Fibroblast of mammary gland (primary cell): Measurements from ENCODE around the gene UBN2.

Experiments used
- DNase-seq: peaks from one replicate; pipeline ENCODE4 v3.0.0-alpha.2; 2010; ENCODE audit warnings: low read depth
- H3K4me3 ChIP-seq: 2 replicates; pipeline ENCODE4 v1.5.1; 2011; ENCODE audit warnings: low read depth, mild to moderate bottlenecking, low read length, moderate library complexity; ENCODE audit not compliant: control insufficient read depth
- TF ChIP-seq, protein P1 (sequence below): conservative IDR thresholded peaks from 2 replicates; pipeline ENCODE4 v1.5.1; 2011; ENCODE audit warnings: low read depth, low read length, inconsistent platforms; ENCODE audit not compliant: control insufficient read depth, insufficient read depth

UBN2 gene

DNA sequence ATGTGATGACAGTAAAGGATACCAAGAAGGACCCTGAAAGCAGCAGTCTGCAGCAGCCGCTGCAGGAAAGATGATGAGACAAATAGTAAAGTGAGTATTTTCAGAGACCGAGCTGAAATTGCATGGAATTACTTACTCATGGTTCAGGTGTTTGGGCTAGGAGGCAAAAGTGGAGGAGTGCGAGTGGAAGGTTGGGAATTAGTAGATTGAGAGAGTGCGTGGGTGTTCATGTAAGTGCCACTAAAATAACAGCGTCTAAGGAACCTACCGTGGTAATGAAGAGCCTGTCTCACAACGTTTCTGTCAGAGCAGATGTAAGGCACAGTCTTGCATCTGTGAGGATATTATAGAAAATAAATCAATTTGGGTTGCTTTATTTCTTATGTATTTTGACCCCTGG, 61.8 kb downstream of the UBN2 start:
- no peak for DNase-seq
- TF ChIP-seq, protein P1, sequence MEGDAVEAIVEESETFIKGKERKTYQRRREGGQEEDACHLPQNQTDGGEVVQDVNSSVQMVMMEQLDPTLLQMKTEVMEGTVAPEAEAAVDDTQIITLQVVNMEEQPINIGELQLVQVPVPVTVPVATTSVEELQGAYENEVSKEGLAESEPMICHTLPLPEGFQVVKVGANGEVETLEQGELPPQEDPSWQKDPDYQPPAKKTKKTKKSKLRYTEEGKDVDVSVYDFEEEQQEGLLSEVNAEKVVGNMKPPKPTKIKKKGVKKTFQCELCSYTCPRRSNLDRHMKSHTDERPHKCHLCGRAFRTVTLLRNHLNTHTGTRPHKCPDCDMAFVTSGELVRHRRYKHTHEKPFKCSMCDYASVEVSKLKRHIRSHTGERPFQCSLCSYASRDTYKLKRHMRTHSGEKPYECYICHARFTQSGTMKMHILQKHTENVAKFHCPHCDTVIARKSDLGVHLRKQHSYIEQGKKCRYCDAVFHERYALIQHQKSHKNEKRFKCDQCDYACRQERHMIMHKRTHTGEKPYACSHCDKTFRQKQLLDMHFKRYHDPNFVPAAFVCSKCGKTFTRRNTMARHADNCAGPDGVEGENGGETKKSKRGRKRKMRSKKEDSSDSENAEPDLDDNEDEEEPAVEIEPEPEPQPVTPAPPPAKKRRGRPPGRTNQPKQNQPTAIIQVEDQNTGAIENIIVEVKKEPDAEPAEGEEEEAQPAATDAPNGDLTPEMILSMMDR, result no peak
- no peak overlapping the region for H3K4me3 ChIP-seq

DNA sequence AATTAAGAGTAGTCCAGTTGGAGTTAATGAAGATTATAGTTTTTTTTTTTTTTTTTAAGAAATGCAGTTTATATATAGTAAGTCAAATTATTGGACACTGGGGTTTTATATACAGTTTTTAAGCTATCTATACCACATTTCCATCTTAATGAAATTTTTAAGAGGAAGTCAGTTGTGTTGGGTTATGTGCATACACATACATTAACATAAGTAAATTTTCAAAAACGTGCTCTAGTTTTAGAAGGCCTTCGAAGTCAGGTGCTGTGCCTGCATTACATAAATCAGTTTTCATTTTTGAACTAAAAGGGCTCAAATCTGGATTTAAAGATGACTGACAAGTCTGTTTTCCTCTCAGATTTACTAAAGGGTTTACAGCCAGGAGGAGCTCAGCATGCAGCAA, 62.5 kb downstream of the UBN2 start:
- no peak for DNase-seq
- no peak overlapping the region for H3K4me3 ChIP-seq
- TF ChIP-seq, protein P1, result no peak

DNA sequence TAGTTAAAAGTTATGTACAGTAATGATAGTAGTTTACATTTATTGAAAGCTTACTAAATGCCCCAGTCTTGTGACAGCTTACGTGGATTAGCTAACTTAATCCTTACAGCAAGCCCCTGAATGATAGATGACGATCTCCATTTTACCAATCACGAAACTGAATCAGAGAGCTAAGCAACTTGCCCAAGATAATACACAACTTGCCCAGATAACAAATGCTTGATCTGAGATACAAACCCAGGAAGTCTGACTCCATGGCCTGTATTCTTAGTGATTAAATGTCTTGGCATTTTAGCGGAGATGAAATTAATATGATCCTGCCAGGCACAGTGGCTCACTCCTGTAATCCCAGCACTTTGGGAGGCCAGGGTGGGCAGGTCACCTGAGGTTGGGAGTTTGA, 63.2 kb downstream of the UBN2 start:
- H3K4me3 ChIP-seq, result no peak overlapping the region
- no peak for DNase-seq
- TF ChIP-seq, protein P1, result no peak

DNA sequence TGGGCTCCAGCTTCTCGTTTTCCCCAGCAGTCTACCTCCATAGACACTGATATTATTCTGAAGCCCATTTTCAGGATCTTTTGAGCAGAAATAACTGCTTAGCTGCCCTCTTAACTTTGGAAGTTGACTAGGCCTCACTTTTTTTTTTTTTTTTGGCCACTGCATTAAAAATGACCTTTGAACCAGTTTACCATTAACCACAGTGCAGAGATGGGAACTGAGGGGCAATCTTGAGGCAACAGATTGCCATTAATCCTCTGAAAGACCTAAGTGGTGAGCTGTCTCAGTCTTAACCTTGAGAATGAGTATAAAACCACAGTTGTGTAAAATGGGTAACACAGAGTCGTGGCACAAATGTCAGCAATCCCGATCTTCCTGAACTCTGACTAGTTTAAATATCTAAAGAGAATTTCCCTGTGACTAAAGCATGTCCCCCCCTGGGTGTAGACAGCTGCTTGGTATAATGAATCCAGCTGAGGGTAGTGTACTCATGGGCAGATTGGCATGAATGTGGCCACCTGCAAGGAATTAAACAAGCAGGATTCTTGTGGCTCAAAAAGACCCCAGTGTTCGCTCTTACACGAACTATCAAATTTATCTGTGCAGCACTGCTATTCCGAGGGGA, 64.0 kb downstream of the UBN2 start:
- H3K4me3 ChIP-seq, result no peak overlapping the region

DNA sequence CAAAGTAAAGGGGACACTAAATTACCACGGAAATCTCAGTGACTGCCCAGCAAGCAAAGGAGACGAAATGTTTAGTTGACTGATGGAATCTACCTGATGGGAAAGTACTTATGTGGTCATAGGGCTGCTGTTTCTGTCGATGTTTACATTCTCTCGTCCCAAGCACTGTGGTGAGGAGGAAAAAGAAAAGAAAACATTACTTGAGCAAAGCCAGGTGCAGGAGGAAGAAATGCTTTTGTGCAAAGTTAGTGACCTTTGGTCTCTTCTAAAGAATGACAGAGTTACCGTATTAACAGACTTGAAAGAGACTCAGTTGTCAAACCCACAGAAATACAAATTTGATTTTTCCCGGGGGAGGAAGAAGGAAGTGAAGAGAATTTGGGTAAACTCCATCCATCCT, 66.8 kb downstream of the UBN2 start:
- DNase-seq, result no peak
- TF ChIP-seq, protein P1, result no peak
- H3K4me3 ChIP-seq, result no peak overlapping the region

More for the DNA sequence above, 64.0 kb downstream of the UBN2 start:
- no peak for DNase-seq
- TF ChIP-seq, protein P1, result no peak

DNA sequence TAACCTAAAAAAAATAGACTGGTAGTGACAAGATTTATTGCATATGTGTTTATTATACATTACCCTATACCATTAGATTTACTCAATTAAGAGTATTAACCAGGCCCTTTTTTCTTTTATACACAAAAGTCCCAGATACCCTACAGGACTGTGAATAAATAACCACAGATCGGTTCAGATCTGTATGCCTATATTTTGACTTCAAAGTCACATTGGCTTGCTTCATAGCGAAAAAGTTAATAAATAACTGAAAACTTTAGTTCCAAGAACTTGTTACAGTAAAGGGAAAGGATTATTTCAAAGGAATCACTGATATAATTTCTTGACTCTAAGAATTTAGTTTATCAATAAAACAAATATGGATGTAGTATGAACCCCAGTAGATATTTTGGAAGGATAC, 68.3 kb downstream of the UBN2 start:
- no peak for DNase-seq
- H3K4me3 ChIP-seq, result no peak overlapping the region
- TF ChIP-seq, protein P1, result no peak

DNA sequence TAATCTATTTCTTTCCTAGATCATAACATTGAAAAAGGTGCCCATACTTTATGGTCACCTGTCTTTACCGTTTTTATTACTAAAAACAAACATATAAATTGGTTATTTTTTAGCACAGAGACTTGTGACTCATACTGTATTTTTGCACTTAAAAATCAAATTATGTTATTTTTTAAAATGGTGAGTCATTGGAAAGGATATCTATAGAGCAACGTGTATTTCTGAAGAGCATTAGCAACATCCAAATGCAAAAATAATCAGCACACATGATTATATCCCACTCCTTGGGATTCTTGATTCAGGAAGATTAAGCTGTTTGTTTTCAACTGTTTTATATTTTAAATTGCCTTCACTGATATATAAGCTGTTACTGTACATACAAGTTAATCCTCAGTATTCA, 69.4 kb downstream of the UBN2 start:
- DNase-seq, result no peak
- no peak overlapping the region for H3K4me3 ChIP-seq
- TF ChIP-seq, protein P1, result no peak
